Measurements from ENCODE around the gene KIF3B.
"Not testable (repeated sequence)": the region's sequence is repeated elsewhere in the genome, so short reads cannot be mapped to it uniquely, and the experiment has no call there.

Gene KIF3B

GRCh38 chr20:32382102-32382950 is 104.9 kb downstream of the KIF3B start:
- no peaks in the 10 kb centered on the region for H3K4me1 ChIP-seq (ENCODE audit: control insufficient read depth, insufficient read depth, low read length)
- no peak overlapping the region for H3K4me3 ChIP-seq (ENCODE audit: insufficient read depth, low read depth, low read length)
- WGBS, 2 experiments = 91 to 95% methylated on average over 11 of the region's 11 CpGs
- H3K27me3 ChIP-seq (ENCODE audit: control insufficient read depth, insufficient read depth, low read length, poor library complexity, severe bottlenecking) = no peaks in the 10 kb centered on the region
- H3K9me3 ChIP-seq (ENCODE audit: control insufficient read depth, low read length) = no peaks in the 10 kb centered on the region
- no peak overlapping the region for H3K27ac ChIP-seq (ENCODE audit: insufficient read depth, low read depth, low read length, poor library complexity, severe bottlenecking)
- H3K36me3 ChIP-seq (ENCODE audit: control insufficient read depth, insufficient read depth, low read length) = no peaks in the 10 kb centered on the region

DNA sequence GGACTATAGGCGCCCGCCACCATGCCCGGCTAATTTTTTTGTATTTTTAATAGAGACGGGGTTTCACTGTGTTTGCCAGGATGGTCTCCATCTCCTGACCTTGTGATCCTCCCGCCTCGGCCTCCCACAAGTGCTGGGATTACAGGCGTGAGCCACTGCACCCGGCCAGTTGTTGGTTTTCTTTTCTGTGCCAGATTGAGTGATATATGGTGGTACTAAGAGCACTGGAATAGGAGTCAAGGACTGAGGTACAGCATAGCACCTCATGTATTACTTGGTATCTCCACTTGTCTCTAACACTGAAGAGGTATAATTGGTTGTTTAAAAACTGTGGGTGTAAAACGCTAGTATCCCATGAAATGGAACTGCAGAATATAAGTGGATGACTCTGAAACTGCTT is 106.0 kb downstream of the KIF3B start:
- H3K36me3 ChIP-seq (ENCODE audit: control insufficient read depth, insufficient read depth, low read length); H3K4me1 ChIP-seq (ENCODE audit: control insufficient read depth, insufficient read depth, low read length); H3K4me3 ChIP-seq (ENCODE audit: insufficient read depth, low read depth, low read length); H3K27me3 ChIP-seq (ENCODE audit: control insufficient read depth, insufficient read depth, low read length, poor library complexity, severe bottlenecking); H3K27ac ChIP-seq (ENCODE audit: insufficient read depth, low read depth, low read length, poor library complexity, severe bottlenecking); H3K9me3 ChIP-seq (ENCODE audit: control insufficient read depth, low read length): not testable (repeated sequence)
- 93 to 95% methylated on average over 9 of the region's 9 CpGs for WGBS, 2 experiments

All from ectodermal cell (in vitro differentiated cells).